PFSK-1 (cell line): Measurements from ENCODE around the gene C10orf95.

Experiments
- FOXP2 ChIP-seq: optimal IDR thresholded peaks from 2 replicates; pipeline ENCODE3; 2011; ENCODE audit warnings: borderline replicate concordance, control low read depth, inconsistent platforms; ENCODE audit not compliant: insufficient read depth; ENCODE audit errors: extremely low read length, extremely low read depth
- POLR2AphosphoS5 ChIP-seq: IDR thresholded peaks from 2 replicates; pipeline ENCODE4 v1.6.1; 2012; ENCODE audit warnings: low read depth, mild to moderate bottlenecking, control low read depth, low read length, moderate library complexity
- REST ChIP-seq, 2 experiments: IDR thresholded peaks; 2 replicates each; pipeline versions ENCODE4 v1.6.1 to v1.8.0; 2011 to 2012; ENCODE audit warnings: low read depth in 2 of 2, low read length in 2 of 2, control low read depth in 1 of 2, inconsistent platforms in 1 of 2, mild to moderate bottlenecking in 1 of 2, moderate library complexity in 1 of 2; ENCODE audit not compliant: insufficient read depth in 1 of 2
- SIN3A ChIP-seq: IDR thresholded peaks from 2 replicates; pipeline ENCODE4 v1.6.1; 2012; ENCODE audit warnings: mild to moderate bottlenecking, low read length, moderate library complexity, borderline replicate concordance; ENCODE audit not compliant: insufficient read depth
- TAF1 ChIP-seq: IDR thresholded peaks from 2 replicates; pipeline ENCODE4 v1.6.1; 2012; ENCODE audit warnings: low read length, control low read depth, borderline replicate concordance; ENCODE audit not compliant: insufficient read depth

- TF ChIP-seq REST (IDR thresholded peaks at IDR 0.05; ENCODE audit: insufficient read depth in 1 of 2, low read depth in 2 of 2, low read length in 2 of 2) (no peak), POLR2AphosphoS5 (no peak), SIN3A (no peak), TAF1 (no peak), FOXP2 (no peak)
These were observed 41.6 kb upstream of the C10orf95 start for GRCh38 chr10:102492983-102493382.
